Measurements from ENCODE around the gene WNT5A. TPM values are rescaled to one million over a fixed set of nuclear protein-coding genes. Genes with fewer than 3 reads are reported as not detected.

WNT5A gene
- total RNA-seq, 2 experiments from 2014 or later = 0.06 TPM; not detected in 1

DNA sequence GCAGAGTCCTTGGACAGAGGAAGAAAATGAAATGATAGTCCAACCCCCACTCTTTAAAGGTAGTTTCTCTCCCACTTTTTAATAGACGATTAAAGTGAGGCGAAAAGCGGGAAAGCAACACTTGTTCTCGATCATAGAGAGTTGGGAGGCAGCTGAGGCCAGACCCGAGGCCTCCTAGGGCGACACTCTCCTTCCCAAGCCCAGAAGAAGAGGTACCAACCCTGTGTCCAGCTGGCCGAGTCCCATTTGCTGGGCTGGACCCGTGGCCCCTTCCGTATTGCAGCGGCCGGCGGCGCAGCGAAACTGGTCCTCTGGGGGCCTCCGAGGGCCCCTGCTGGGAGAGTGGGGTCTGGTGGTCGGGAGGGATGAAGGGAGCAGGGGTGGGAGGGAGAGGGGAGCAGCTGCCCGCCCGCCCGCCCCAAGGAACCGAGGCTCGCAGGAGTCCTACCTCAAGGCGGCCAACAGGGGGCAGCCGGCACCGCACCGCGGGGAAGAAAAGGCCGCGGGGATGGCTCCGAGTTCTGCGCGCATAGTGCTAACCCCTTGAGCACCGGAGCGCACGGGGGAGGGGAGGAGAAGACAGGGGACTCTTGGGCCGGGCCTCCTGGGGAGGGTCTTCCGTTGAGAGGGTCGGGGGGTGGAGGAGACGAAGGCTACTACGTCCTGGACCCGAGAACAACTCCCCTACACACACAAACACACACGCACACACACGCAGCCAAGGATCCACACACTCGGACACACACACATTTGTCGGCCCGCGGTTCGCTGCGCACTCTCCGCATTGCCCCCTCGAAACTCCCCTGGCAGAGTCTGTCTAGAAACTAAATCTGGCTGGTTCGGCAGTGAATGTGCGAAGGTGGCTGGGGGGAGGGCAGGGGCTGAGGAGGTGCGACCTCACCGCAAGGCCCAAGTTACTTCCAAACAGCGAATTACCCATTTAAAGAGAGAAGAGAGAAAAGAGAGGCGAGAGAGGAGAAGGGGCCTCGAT is 2.0 kb downstream of the WNT5A start:
- intact Hi-C loops (cut with DNase I, micrococcal nuclease) = loop anchor here in 1 of 2 experiments (5.0 to 10.0 kb wide), 2 partner anchors 240 to 767 kb away; no protein-coding TSS in a partner anchor
- Histone ChIP-seq H3K4me3 (ENCODE audit: low read length) (no peak overlapping the region), H3K9me3 (ENCODE audit: control insufficient read depth in 1 of 2, insufficient read depth in 1 of 2, low read length in 2 of 2) (peaks cover 0 to 74% of the 10 kb centered on the region in 2 experiments), H3K27ac (ENCODE audit: low read depth in 1 of 2, low read length in 2 of 2) (no peak overlapping the region), H3K4me1 (ENCODE audit: insufficient read depth, low read length) (no peaks in the 10 kb centered on the region), H3K36me3 (ENCODE audit: insufficient read depth, low read length) (no peaks in the 10 kb centered on the region), H3K27me3 (ENCODE audit: control insufficient read depth in 1 of 2, insufficient read depth in 2 of 2, low read length in 2 of 2) (peaks cover 72 to 90% of the 10 kb centered on the region in 2 experiments)
- peaks cover 13% of the 10 kb centered on the region for H3K4me1 Mint-ChIP-seq (ENCODE audit: low read depth)
- peak in 3 of 14 experiments; percentile 28 to 52 (median 40) for DNase-seq
- POLR2A ChIA-PET = no interaction called here
- TF ChIP-seq, protein P1, sequence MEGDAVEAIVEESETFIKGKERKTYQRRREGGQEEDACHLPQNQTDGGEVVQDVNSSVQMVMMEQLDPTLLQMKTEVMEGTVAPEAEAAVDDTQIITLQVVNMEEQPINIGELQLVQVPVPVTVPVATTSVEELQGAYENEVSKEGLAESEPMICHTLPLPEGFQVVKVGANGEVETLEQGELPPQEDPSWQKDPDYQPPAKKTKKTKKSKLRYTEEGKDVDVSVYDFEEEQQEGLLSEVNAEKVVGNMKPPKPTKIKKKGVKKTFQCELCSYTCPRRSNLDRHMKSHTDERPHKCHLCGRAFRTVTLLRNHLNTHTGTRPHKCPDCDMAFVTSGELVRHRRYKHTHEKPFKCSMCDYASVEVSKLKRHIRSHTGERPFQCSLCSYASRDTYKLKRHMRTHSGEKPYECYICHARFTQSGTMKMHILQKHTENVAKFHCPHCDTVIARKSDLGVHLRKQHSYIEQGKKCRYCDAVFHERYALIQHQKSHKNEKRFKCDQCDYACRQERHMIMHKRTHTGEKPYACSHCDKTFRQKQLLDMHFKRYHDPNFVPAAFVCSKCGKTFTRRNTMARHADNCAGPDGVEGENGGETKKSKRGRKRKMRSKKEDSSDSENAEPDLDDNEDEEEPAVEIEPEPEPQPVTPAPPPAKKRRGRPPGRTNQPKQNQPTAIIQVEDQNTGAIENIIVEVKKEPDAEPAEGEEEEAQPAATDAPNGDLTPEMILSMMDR (IDR thresholded peaks at IDR 0.05) = no peak
- H3K27ac Mint-ChIP-seq = no peak overlapping the region
- peaks cover 76% of the 10 kb centered on the region for H3K27me3 Mint-ChIP-seq
- H3K9me3 Mint-ChIP-seq = no peaks in the 10 kb centered on the region
- no peak for ATAC-seq (ENCODE audit: poor library complexity)
- H3K36me3 Mint-ChIP-seq (ENCODE audit: low read depth) = no peaks in the 10 kb centered on the region
- peak overlapping the region; percentile 38 for H3K4me3 Mint-ChIP-seq
- CTCF ChIA-PET = no interaction called here

DNA sequence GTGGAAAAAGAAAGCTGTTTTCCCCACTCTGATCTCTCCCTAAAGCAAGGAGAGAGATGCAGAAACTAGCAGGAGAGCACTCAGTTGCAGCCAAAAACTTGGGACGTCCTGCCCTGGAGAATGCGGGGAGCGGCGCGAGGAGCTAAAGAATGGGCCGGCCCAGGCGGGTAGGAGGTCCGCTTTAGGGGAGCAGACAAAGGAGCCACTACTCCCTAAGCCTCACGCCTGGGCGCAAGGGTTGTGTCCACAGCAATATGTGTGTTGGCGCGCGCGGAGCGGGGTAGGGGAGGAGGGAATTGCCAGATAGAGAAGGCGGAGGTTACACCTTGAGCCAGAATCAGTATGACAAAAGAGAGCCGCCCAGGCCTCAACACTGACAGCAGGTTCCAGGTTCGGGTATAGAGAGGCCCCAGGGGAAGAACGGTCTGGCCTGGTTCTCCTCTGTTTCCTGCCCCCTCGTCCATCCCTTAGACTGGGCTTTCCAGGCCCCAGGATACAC is 2.9 kb downstream of the WNT5A start:
- peaks cover 71 to 90% of the 10 kb centered on the region in 2 experiments for H3K27me3 ChIP-seq (ENCODE audit: control insufficient read depth in 1 of 2, insufficient read depth in 2 of 2, low read length in 2 of 2)
- CTCF ChIA-PET = no interaction called here

More for the DNA sequence above, 2.9 kb downstream of the WNT5A start:
- no peak for ATAC-seq (ENCODE audit: poor library complexity)
- Mint-ChIP-seq H3K27me3 (peaks cover 76% of the 10 kb centered on the region), H3K4me3 (no peak overlapping the region), H3K4me1 (ENCODE audit: low read depth) (peaks cover 13% of the 10 kb centered on the region), H3K9me3 (no peaks in the 10 kb centered on the region), H3K27ac (no peak overlapping the region), H3K36me3 (ENCODE audit: low read depth) (no peaks in the 10 kb centered on the region)
- POLR2A ChIA-PET = no interaction called here
- Histone ChIP-seq H3K9me3 (ENCODE audit: control insufficient read depth in 1 of 2, insufficient read depth in 1 of 2, low read length in 2 of 2) (peaks cover 0 to 67% of the 10 kb centered on the region in 2 experiments), H3K4me1 (ENCODE audit: insufficient read depth, low read length) (no peaks in the 10 kb centered on the region), H3K36me3 (ENCODE audit: insufficient read depth, low read length) (no peaks in the 10 kb centered on the region), H3K4me3 (ENCODE audit: low read length) (no peak overlapping the region), H3K27ac (ENCODE audit: low read depth in 1 of 2, low read length in 2 of 2) (no peak overlapping the region)
- TF ChIP-seq, protein P1 (IDR thresholded peaks at IDR 0.05) = no peak
- DNase-seq = no peak
- intact Hi-C loops (cut with DNase I, micrococcal nuclease) = loop anchor here in 1 of 2 experiments (10.0 kb wide), 1 partner anchor 241 kb away; no protein-coding TSS in a partner anchor

All from CD4-positive, alpha-beta T cell (primary cell).